Nucleus accumbens (tissue), 56 donors: ENCODE data around the gene ACSF2.

Experiments used
- DNase-seq, 56 donors: peaks; one replicate each; lab custom pipeline; 2025; lab: John Stamatoyannopoulos, UW

Gene ACSF2

DNA sequence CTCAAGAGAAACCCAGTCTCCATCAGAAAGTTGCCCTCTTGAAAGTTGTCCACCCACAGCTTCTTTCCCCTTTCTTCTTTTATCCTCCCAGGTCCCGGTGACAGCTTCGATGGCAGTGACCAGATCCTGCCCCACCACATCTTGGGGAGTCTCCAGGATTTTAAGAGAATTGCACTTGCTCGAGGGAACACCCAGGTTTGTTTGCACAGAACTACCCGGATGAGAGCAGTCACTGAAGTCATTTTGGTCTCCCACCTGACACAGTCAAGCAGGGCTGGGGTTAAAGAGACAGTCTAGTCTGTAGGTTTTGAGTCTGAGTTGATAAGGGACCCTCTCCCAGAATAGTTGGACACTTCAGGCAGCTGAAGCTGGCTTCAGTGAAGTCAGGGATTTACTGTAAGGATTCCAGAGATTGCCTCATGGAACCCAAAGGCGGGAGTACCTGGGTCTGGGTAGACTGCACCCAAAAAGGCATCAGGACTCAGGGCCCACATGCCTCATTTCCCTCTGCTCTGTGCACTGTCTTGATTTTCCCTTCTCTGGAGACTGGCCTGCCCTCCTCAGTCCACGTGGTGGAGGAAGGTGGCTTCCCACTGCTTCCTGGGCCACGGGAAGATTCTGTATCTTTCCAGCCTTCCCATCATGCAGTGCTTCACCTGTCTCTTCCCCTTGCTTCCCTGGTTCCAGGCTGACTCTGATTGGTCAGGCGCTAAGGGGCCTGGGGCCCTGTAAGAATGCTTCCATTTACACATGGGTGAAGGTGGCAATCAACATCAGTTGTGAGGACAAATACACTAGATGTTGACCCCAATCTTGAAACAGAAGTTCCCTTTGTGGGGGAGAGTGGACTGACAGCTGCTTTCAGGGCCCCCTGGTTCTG lies 91.7 kb downstream of the ACSF2 start:
- DNase-seq, result no peak

GRCh38 chr17:50518384-50519023 lies 92.5 kb downstream of the ACSF2 start:
- no peak for DNase-seq

DNA sequence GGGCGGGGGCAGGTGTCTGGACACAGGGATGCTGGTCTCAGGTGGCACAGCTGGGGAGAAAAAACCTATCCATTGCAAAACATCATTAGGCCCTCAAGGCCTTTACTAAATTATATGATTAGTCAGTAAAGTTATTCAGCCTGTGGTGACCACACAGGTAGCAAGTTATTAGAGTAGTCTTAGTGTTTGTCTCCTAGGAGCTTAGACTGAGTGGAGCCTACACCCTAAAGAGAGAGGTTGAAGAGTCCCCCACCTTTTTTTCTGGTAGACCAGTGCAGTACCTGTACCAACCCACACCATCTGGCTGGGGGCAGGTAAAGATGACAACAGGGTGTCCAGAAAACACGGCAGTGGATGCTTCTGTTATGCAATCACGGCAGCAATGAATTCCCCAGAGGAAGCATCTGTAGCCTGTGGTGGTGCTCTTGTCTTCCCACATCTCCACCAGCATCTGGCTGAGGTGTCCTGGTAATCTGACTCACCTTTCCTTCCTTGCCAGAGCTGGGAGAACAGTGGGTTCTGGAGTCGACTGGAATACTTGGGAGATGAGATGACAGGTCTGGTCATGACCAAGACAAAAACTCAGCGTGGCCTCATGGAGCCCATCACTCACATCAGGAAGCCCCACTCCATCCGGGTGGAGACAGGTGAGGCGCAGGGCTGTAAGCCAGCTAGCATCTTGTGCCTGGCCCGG lies 93.3 kb downstream of the ACSF2 start:
- DNase-seq, result no peak

DNA sequence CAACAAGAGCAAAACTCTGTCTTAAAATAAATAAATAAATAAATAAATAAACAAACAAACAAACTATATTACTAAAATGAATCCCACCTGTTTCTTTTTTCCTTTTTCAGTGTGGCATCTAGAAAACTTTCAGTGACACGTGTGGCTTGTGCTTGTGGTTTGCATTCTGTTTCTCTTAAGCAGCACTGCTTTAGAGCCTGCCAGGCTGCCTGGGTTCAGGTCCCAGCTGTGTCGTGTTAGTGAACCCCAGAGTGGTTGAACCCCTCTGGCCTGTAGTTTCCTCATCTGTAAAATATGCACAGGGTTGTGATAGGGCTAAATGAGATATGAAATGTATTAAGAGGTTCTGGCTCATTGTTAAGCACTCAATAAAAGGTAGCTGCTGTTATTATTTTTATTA lies 94.5 kb downstream of the ACSF2 start:
- DNase-seq, result no peak

- no peak for DNase-seq
These were observed 95.5 kb downstream of the ACSF2 start for GRCh38 chr17:50521514-50521913.

DNA sequence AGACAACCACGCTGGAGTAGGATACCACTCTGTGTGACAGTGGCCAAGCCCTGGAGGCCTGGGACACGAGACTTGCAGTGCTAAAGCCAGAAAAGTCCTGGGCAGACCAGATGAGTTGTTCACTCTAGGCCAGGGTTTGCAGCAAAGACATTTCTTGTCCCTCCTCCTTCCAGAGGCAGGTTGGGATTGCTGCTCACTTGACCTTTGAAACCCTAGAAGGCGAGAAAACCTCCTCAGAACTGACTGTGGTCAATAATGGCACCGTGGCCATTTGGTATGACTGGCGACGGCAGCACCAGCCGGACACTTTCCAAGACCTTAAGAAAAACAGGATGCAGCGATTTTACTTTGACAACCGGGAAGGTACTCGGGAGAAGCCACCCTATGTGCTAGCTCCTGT lies 96.7 kb downstream of the ACSF2 start:
- no peak for DNase-seq

- no peak for DNase-seq
These were observed 97.2 kb downstream of the ACSF2 start for GRCh38 chr17:50523208-50523607.
